GM12878 (cell line): ENCODE results near the gene PTPRN2. TPM values are rescaled to one million over a fixed set of nuclear protein-coding genes. Genes with fewer than 3 reads are reported as not detected.

Experiments used
- ATAC-seq: fragments of 200-7000 bp; cut with Tn5 transposase; 3 replicates; pipeline ENCODE4 v1.9.1; 2020; ENCODE audit warnings: mild to moderate bottlenecking, moderate library complexity
- BruUV-seq: library from RNA; stranded (reverse); fragments of 400-500 nt; replicated peaks from 2 replicates; lab custom pipeline; 2021; lab: Mats Ljungman, UMichigan
- CTCF ChIA-PET: fragments of 300-600 bp; sonication (Branson Sonifier 250); formaldehyde crosslinking; extraction: SDS; loops from one replicate; lab custom pipeline; 2021; ENCODE audit warnings: inconsistent platforms; lab: Yijun Ruan, JAX
- POLR2A ChIA-PET: fragments of 350-600 bp; formaldehyde crosslinking; extraction: SDS; loops from one replicate; lab custom pipeline; 2021; ENCODE audit warnings: inconsistent platforms; lab: Charles Lee
- RAD21 ChIA-PET: fragments of 300-600 bp; sonication (Branson Sonifier 250); formaldehyde crosslinking; loops from one replicate; lab custom pipeline; 2023; ENCODE audit warnings: antibody characterized with exemption; ENCODE audit not compliant: unreplicated experiment; lab: Charles Lee
- SMC1A ChIA-PET: fragments of 300-600 bp; sonication (Branson Sonifier 250); formaldehyde crosslinking; loops from one replicate; lab custom pipeline; 2023; ENCODE audit not compliant: unreplicated experiment, uncharacterized antibody; lab: Charles Lee
- DNase-seq: peaks from one replicate; pipeline ENCODE4 v3.0.0-alpha.2; 2011; ENCODE audit warnings: low read depth, low spot score
- FAIRE-seq: peaks from 3 replicates; lab custom pipeline; 2011; peaks lifted over from hg19 to GRCh38; lab: Jason Lieb, UNC
- H2AFZ ChIP-seq: 2 replicates; pipeline ENCODE4 v1.6.0; 2011; ENCODE audit warnings: low read depth, low read length, control low read depth; ENCODE audit not compliant: control insufficient read depth
- H3K27ac ChIP-seq: 2 replicates; pipeline ENCODE4 v1.5.1; 2011; ENCODE audit warnings: control low read depth; ENCODE audit not compliant: control insufficient read depth, insufficient read depth
- H3K27me3 ChIP-seq, 2 experiments: replicated peaks in 1 of 2; 2 replicates each; pipeline versions ENCODE4 v1.6.0 to v1.6.1; 2011; ENCODE audit warnings: low read length in 1 of 2; ENCODE audit not compliant: control insufficient read depth in 2 of 2, insufficient read depth in 2 of 2
- H3K36me3 ChIP-seq, 2 experiments: 2 replicates each; pipeline ENCODE4 v1.5.1; 2011; ENCODE audit warnings: low read length in 1 of 2; ENCODE audit not compliant: control insufficient read depth in 2 of 2, insufficient read depth in 2 of 2
- H3K4me1 ChIP-seq: 2 replicates; pipeline ENCODE4 v1.6.1; 2011; ENCODE audit warnings: mild to moderate bottlenecking, low read length, moderate library complexity, mixed read lengths; ENCODE audit not compliant: control insufficient read depth, insufficient read depth
- H3K4me2 ChIP-seq: 2 replicates; pipeline ENCODE4 v1.6.0; 2011; ENCODE audit warnings: control low read depth; ENCODE audit not compliant: control insufficient read depth, insufficient read depth
- H3K4me3 ChIP-seq: fragments of 200-600 bp; sonication (generic); 2 replicates; pipeline ENCODE4 v1.5.1; 2016
- H3K79me2 ChIP-seq: 2 replicates; pipeline ENCODE4 v1.6.0; 2011; ENCODE audit warnings: low read length; ENCODE audit not compliant: control insufficient read depth, insufficient read depth
- H3K9ac ChIP-seq: 2 replicates; pipeline ENCODE4 v1.8.0; 2011; ENCODE audit warnings: low read length, control low read depth, mixed read lengths; ENCODE audit not compliant: control insufficient read depth, insufficient read depth
- H3K9me3 ChIP-seq: replicated peaks from 3 replicates; pipeline ENCODE4 v1.5.1; 2011; ENCODE audit warnings: mild to moderate bottlenecking, low read length; ENCODE audit not compliant: control insufficient read depth, insufficient read depth
- H4K20me1 ChIP-seq: 2 replicates; pipeline ENCODE4 v1.6.0; 2011; ENCODE audit not compliant: control insufficient read depth, insufficient read depth
- EZH2 ChIP-seq: IDR thresholded peaks from 2 replicates; pipeline ENCODE4 v1.6.1; 2012; ENCODE audit warnings: low read depth, mild to moderate bottlenecking, control low read depth, inconsistent platforms, low read length, borderline replicate concordance; ENCODE audit not compliant: control insufficient read depth
- IRF4 ChIP-seq: IDR thresholded peaks from 2 replicates; pipeline ENCODE4 v1.6.1; 2011; ENCODE audit warnings: low read depth, low read length
- NBN ChIP-seq: fragments of 450-650 bp; IDR thresholded peaks from 2 replicates; pipeline ENCODE4 v1.6.1; 2016
- POU2F2 ChIP-seq: IDR thresholded peaks from 3 replicates; pipeline ENCODE4 v1.6.1; 2011; ENCODE audit warnings: low read depth, mild to moderate bottlenecking, low read length, borderline replicate concordance
- SREBF1 ChIP-seq: IDR thresholded peaks from 2 replicates; pipeline ENCODE4 v1.6.1; 2012; ENCODE audit warnings: mild to moderate bottlenecking, low read length
- SRF ChIP-seq, 2 experiments: IDR thresholded peaks; 2 replicates each; pipeline ENCODE4 v1.6.1; 2011; ENCODE audit warnings: low read depth in 2 of 2, low read length in 2 of 2, mild to moderate bottlenecking in 1 of 2, moderate library complexity in 1 of 2
- ZNF592 ChIP-seq: fragments of 450-650 bp; IDR thresholded peaks from 2 replicates; pipeline ENCODE4 v1.6.1; 2017; ENCODE audit warnings: mild to moderate bottlenecking, moderate library complexity
- WGBS: methylation state at CpG from one replicate; pipeline ENCODE4 v1.1.6; 2016; ENCODE audit warnings: low lambda C conversion rate; ENCODE audit not compliant: insufficient replicate concordance, insufficient coverage; ENCODE audit errors: missing lambda C conversion rate; 5-methylcytosine and 5-hydroxymethylcytosine counted together
- in situ Hi-C: fragments of 300-500 bp; cut with MboI; formaldehyde crosslinking; loops from 9 replicates; pipeline ENCODE4 v1.14.3; 2018; ENCODE audit warnings: mixed read lengths
- intact Hi-C: fragments of 100-400 bp; cut with micrococcal nuclease; formaldehyde crosslinking; loops from one replicate; pipeline ENCODE4 v1.14.2; 2022; ENCODE audit not compliant: unreplicated experiment
- polyA plus RNA-seq, 11 experiments: library from polyadenylated mRNA; depleted of rRNA in 4 of 11; unstranded in 6 of 11; stranded (reverse) in 5 of 11; fragments of >200 nt; fragmentation: Nextera tagmentation in 4 of 11; fragmentation: Illumina TruSeq in 1 of 11; extraction: Ambion mirVana in 4 of 11; extraction: Trizol in 1 of 11; gene quantifications; 1 replicate in 1 of 11; 2 replicates in 10 of 11; pipeline versions ENCODE4 v1.2.1 to v1.2.3, GENCODE V29; 2011 to 2016; ENCODE audit warnings: inconsistent platforms in 2 of 11, missing spikeins in 2 of 11, low read depth in 1 of 11
- total RNA-seq, 4 experiments: library from RNA; depleted of rRNA in 3 of 4; stranded (reverse); fragments of >200 nt in 3 of 4; fragmentation: Illumina TruSeq in 1 of 4; extraction: Trizol in 1 of 4; gene quantifications; 2 replicates each; pipeline versions ENCODE4 v1.2.1 to v1.2.3, GENCODE V29; 2013 to 2021

Gene PTPRN2
- total and polyA plus RNA-seq, 10 of the 15 experiments (the other 5 are each of a cell fraction or from before 2014, with no cell fraction given): 5.4 TPM; not detected in 9

GRCh38 chr7:158402471-158402870 is 185.2 kb downstream of the PTPRN2 start (continued):
- TF ChIP-seq ZNF592 (no peak), IRF4 (no peak), SREBF1 (no peak), EZH2 (no peak), SRF (IDR thresholded peaks at IDR 0.05; ENCODE audit: low read depth in 2 of 2, low read length in 2 of 2) (no peak)

DNA sequence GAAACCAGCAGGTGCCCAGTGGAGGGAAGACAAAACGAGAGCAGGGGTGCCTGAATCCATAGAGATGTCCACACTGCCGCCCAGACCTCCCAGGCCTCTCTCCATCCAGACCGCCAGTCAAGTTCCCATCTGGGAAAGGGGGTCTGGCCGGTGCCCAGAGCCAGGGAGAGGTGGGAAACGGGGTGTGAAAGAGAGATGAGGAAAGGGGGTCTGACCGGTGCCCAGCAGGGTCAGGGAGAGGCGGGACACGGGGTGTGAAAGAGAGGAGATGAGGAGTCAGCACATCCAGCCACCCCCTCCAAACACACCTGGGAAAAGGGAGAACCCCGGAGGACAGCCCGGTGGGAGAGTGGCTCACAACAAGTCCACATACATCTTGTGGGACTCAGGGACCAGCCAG is 185.8 kb downstream of the PTPRN2 start:
- H3K79me2 ChIP-seq: no peaks in the 10 kb centered on the region
- no peaks in the 10 kb centered on the region for H3K4me1 ChIP-seq
- H2AFZ ChIP-seq: no peak overlapping the region
- no peak overlapping the region for H3K9ac ChIP-seq
- ATAC-seq (no peak), FAIRE-seq (no peak), DNase-seq (no peak)
- ChIA-PET SMC1A (interaction anchor here (0.7 kb wide), 1 partner anchor 1220 kb away, joined by 3 read pairs; no protein-coding TSS in a partner anchor), POLR2A (no interaction called here), CTCF (no interaction called here), RAD21 (no interaction called here)
- TF ChIP-seq POU2F2 (no peak), NBN (no peak)
- no peaks in the 10 kb centered on the region for H3K36me3 ChIP-seq
- no peak overlapping the region for H3K4me3 ChIP-seq
- WGBS: 3% methylated on average over 9 of the region's 10 CpGs
- intact Hi-C loops: no loop called here
- no peak overlapping the region for H3K27ac ChIP-seq
- no peaks in the 10 kb centered on the region for H3K27me3 ChIP-seq
- BruUV-seq: no TSS peak
- H4K20me1 ChIP-seq: no peaks in the 10 kb centered on the region
- H3K9me3 ChIP-seq: peaks cover 2% of the 10 kb centered on the region; the same call in 1 of the 3 replicates
- no peak overlapping the region for H3K4me2 ChIP-seq
- in situ Hi-C loops: no loop called here
